ENCODE measurements around the gene SCYGR8. TPM values are rescaled to one million over a fixed set of nuclear protein-coding genes. Genes with fewer than 3 reads are reported as not detected.

The SCYGR8 gene
- total and polyA plus RNA-seq, 2 donors (not counting 1 experiment from before 2014, with no cell fraction given) = not detected

GRCh38 chr2:227703961-227704360, 41.7 kb upstream of the SCYGR8 start:
- TF ChIP-seq, protein P1, sequence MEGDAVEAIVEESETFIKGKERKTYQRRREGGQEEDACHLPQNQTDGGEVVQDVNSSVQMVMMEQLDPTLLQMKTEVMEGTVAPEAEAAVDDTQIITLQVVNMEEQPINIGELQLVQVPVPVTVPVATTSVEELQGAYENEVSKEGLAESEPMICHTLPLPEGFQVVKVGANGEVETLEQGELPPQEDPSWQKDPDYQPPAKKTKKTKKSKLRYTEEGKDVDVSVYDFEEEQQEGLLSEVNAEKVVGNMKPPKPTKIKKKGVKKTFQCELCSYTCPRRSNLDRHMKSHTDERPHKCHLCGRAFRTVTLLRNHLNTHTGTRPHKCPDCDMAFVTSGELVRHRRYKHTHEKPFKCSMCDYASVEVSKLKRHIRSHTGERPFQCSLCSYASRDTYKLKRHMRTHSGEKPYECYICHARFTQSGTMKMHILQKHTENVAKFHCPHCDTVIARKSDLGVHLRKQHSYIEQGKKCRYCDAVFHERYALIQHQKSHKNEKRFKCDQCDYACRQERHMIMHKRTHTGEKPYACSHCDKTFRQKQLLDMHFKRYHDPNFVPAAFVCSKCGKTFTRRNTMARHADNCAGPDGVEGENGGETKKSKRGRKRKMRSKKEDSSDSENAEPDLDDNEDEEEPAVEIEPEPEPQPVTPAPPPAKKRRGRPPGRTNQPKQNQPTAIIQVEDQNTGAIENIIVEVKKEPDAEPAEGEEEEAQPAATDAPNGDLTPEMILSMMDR (IDR thresholded peaks at IDR 0.05) = no peak
- TF ChIP-seq EZH2 (IDR thresholded peaks at IDR 0.05; ENCODE audit: borderline replicate concordance, insufficient read depth, low read depth, low read length, poor library complexity, severe bottlenecking) = no peak
- ATAC-seq (ENCODE audit: low read depth) = no peak
- H3K9me3 Mint-ChIP-seq (ENCODE audit: insufficient read depth) = no peaks in the 10 kb centered on the region
- Histone ChIP-seq H3K4me1 (ENCODE audit: control insufficient read depth in 2 of 2, insufficient read depth in 2 of 2, low read length in 2 of 2) (no peaks in the 10 kb centered on the region), H3K4me3 (ENCODE audit: control extremely low read depth in 1 of 5, extremely low read depth in 1 of 5, insufficient read depth in 1 of 5, low read depth in 2 of 5, low read length in 4 of 5) (no peak overlapping the region), H2AFZ (ENCODE audit: insufficient read depth, low read depth, low read length, poor library complexity, severe bottlenecking) (no peak overlapping the region), H3K9me3 (ENCODE audit: control extremely low read depth in 1 of 3, control insufficient read depth in 2 of 3, insufficient read depth in 1 of 3, low read length in 2 of 3) (peaks cover 0 to 3% (median 0%) of the 10 kb centered on the region in 3 donors), H3K27me3 (replicated peaks in 1 of 4; ENCODE audit: control extremely low read depth in 1 of 4, control insufficient read depth in 3 of 4, insufficient read depth in 4 of 4, low read length in 3 of 4) (no peaks in the 10 kb centered on the region), H3K79me2 (ENCODE audit: control insufficient read depth, insufficient read depth, low read length) (no peaks in the 10 kb centered on the region), H3K4me2 (replicated peaks; ENCODE audit: low read depth, low read length, poor library complexity, severe bottlenecking) (no peak overlapping the region), H3K36me3 (replicated peaks in 1 of 2; ENCODE audit: control extremely low read depth in 1 of 2, control insufficient read depth in 1 of 2, extremely low read depth in 1 of 2, insufficient read depth in 2 of 2, low read length in 1 of 2) (no peaks in the 10 kb centered on the region), H4K20me1 (ENCODE audit: control insufficient read depth, insufficient read depth, low read length, poor library complexity, severe bottlenecking) (no peaks in the 10 kb centered on the region), H3K27ac (ENCODE audit: low read length in 2 of 2) (no peak overlapping the region), H3K9ac (ENCODE audit: low read length) (no peak overlapping the region)
- intact Hi-C loops (cut with micrococcal nuclease) = no loop called here
- no peak overlapping the region for H3K27ac Mint-ChIP-seq
- no peaks in the 10 kb centered on the region for H3K4me1 Mint-ChIP-seq
- H3K27me3 Mint-ChIP-seq = peaks cover 30% of the 10 kb centered on the region
- WGBS (ENCODE audit: insufficient coverage) = 100% methylated on average over 1 of the region's 3 CpGs
- ChIA-PET CTCF (no interaction called here), POLR2A (no interaction called here)
- H3K4me3 Mint-ChIP-seq = no peak overlapping the region
- no peak for DNase-seq

DNA sequence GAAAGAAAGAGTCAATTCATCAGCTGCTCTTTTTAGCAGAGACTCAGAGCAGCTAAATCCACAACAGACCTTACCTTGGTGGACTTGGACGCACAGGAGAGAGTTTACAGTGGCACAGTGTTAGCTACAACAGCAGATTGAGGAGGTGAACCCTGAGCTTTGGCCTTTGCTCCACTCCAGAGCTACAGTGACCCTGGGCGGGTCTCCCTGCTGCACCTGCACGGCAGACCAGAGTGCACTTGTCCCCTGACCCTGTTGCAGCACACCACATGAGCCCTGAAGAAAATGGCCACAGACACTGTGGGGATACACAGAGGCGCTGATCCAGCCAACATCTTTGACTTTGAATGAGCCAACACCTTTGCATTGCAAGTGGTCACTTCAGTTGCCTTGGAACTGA, 38.8 kb upstream of the SCYGR8 start:
- intact Hi-C loops (cut with micrococcal nuclease) = no loop called here
- Histone ChIP-seq H3K27me3 (replicated peaks in 1 of 4; ENCODE audit: control extremely low read depth in 1 of 4, control insufficient read depth in 3 of 4, insufficient read depth in 4 of 4, low read length in 3 of 4) (no peaks in the 10 kb centered on the region), H3K79me2 (ENCODE audit: control insufficient read depth, insufficient read depth, low read length) (no peaks in the 10 kb centered on the region), H3K9me3 (ENCODE audit: control extremely low read depth in 1 of 3, control insufficient read depth in 2 of 3, insufficient read depth in 1 of 3, low read length in 2 of 3) (no peaks in the 10 kb centered on the region), H3K4me1 (ENCODE audit: control insufficient read depth in 2 of 2, insufficient read depth in 2 of 2, low read length in 2 of 2) (no peaks in the 10 kb centered on the region), H3K36me3 (replicated peaks in 1 of 2; ENCODE audit: control extremely low read depth in 1 of 2, control insufficient read depth in 1 of 2, extremely low read depth in 1 of 2, insufficient read depth in 2 of 2, low read length in 1 of 2) (no peaks in the 10 kb centered on the region), H3K27ac (ENCODE audit: low read length in 2 of 2) (no peak overlapping the region), H4K20me1 (ENCODE audit: control insufficient read depth, insufficient read depth, low read length, poor library complexity, severe bottlenecking) (no peaks in the 10 kb centered on the region), H3K9ac (ENCODE audit: low read length) (no peak overlapping the region), H3K4me3 (ENCODE audit: control extremely low read depth in 1 of 5, extremely low read depth in 1 of 5, insufficient read depth in 1 of 5, low read depth in 2 of 5, low read length in 4 of 5) (no peak overlapping the region), H2AFZ (ENCODE audit: insufficient read depth, low read depth, low read length, poor library complexity, severe bottlenecking) (no peak overlapping the region), H3K4me2 (replicated peaks; ENCODE audit: low read depth, low read length, poor library complexity, severe bottlenecking) (no peak overlapping the region)
- no peak overlapping the region for H3K4me3 Mint-ChIP-seq
- TF ChIP-seq, protein P1 (IDR thresholded peaks at IDR 0.05) = no peak
- TF ChIP-seq EZH2 (IDR thresholded peaks at IDR 0.05; ENCODE audit: borderline replicate concordance, insufficient read depth, low read depth, low read length, poor library complexity, severe bottlenecking) = no peak
- ATAC-seq (ENCODE audit: low read depth) = no peak
- WGBS (ENCODE audit: insufficient coverage) = 93% methylated on average over 4 of the region's 4 CpGs
- peaks cover 24% of the 10 kb centered on the region for H3K27me3 Mint-ChIP-seq
- POLR2A ChIA-PET = no interaction called here
- no peak overlapping the region for H3K27ac Mint-ChIP-seq
- H3K4me1 Mint-ChIP-seq = no peaks in the 10 kb centered on the region
- no peaks in the 10 kb centered on the region for H3K9me3 Mint-ChIP-seq (ENCODE audit: insufficient read depth)
- DNase-seq = no peak
- CTCF ChIA-PET = no interaction called here

All from B cell (primary cell).